Lung (tissue), 12 donors: ENCODE measurements around the gene GOLGA7B. TPM values are rescaled to one million over a fixed set of nuclear protein-coding genes. Genes with fewer than 3 reads are reported as not detected.

Experiments used
- ATAC-seq: fragments of 200-7000 bp; cut with Tn5 transposase; one replicate; pipeline ENCODE4 v1.9.1; 2020; ENCODE audit warnings: moderate number of reproducible peaks; ENCODE audit not compliant: insufficient read depth, low FRiP score
- DNase-seq, 3 donors: peaks; one replicate each; pipeline ENCODE4 v3.0.0-alpha.2; 2013 to 2017
- H3K27ac ChIP-seq, 2 donors: one replicate each; pipeline ENCODE4 v1.5.1; 2013; ENCODE audit warnings: mild to moderate bottlenecking in 2 of 2, moderate library complexity in 2 of 2, control low read depth in 1 of 2, inconsistent platforms in 1 of 2, low read depth in 1 of 2, low read length in 1 of 2
- H3K27me3 ChIP-seq, 3 donors: one replicate each; pipeline ENCODE4 v1.5.1; 2013; ENCODE audit warnings: low read length in 2 of 3; ENCODE audit not compliant: control insufficient read depth in 3 of 3, insufficient read depth in 3 of 3
- H3K36me3 ChIP-seq, 4 donors: one replicate each; pipeline ENCODE4 v1.5.1; 2013; ENCODE audit warnings: low read length in 4 of 4, mild to moderate bottlenecking in 1 of 4, moderate library complexity in 1 of 4; ENCODE audit not compliant: control insufficient read depth in 4 of 4, insufficient read depth in 4 of 4
- H3K4me1 ChIP-seq, 5 donors: one replicate each; pipeline ENCODE4 v1.5.1; 2013; ENCODE audit warnings: low read length in 5 of 5, mild to moderate bottlenecking in 2 of 5, moderate library complexity in 1 of 5; ENCODE audit not compliant: control insufficient read depth in 5 of 5, insufficient read depth in 5 of 5
- H3K4me3 ChIP-seq: one replicate; pipeline ENCODE4 v1.5.1; 2013; ENCODE audit warnings: mild to moderate bottlenecking, control low read depth, moderate library complexity
- H3K9ac ChIP-seq, 2 donors: one replicate each; pipeline ENCODE4 v1.5.1; 2013; ENCODE audit warnings: low read length in 2 of 2, control low read depth in 1 of 2; ENCODE audit not compliant: insufficient read depth in 1 of 2
- H3K9me3 ChIP-seq, 4 donors: one replicate each; pipeline ENCODE4 v1.5.1; 2013; ENCODE audit warnings: low read length in 3 of 4, mild to moderate bottlenecking in 1 of 4, moderate library complexity in 1 of 4; ENCODE audit not compliant: control insufficient read depth in 4 of 4, insufficient read depth in 3 of 4
- CTCF ChIP-seq: IDR thresholded peaks from 2 replicates; pipeline ENCODE4 v1.5.1; 2012; ENCODE audit warnings: mild to moderate bottlenecking; ENCODE audit errors: control extremely low read depth, extremely low read depth
- WGBS, 2 donors: extraction: QIAGEN DNeasy Blood & Tissue Kit; methylation state at CpG; one replicate each; pipeline ENCODE4 v1.1.7; 2013; 5-methylcytosine and 5-hydroxymethylcytosine counted together
- polyA plus RNA-seq, 2 donors: library from polyadenylated mRNA; stranded (reverse); fragments of 200-250 nt; gene quantifications; one replicate each; pipeline ENCODE4 v1.2.1, GENCODE V29; 2013
- total RNA-seq, 2 donors: library from RNA; depleted of rRNA in 1 of 2; stranded (reverse); fragments of >200 nt in 1 of 2; gene quantifications; one replicate each; pipeline ENCODE4 v1.2.1, GENCODE V29; 2014 to 2021
- donor health status: control.
- donor health status: control.
- donor health status: Bipolar disorder and iron deficiency.
- donor health status: healthy.
- donor health status: DM: yes; HTN: yes; CAD: no.

GOLGA7B gene
- total and polyA plus RNA-seq, 4 donors = 0.23 to 1.2 (median 0.74) TPM

- Histone ChIP-seq H3K9ac (no peak overlapping the region), H3K4me1 (no peaks in the 10 kb centered on the region), H3K36me3 (no peaks in the 10 kb centered on the region), H3K4me3 (no peak overlapping the region), H3K27ac (no peak overlapping the region), H3K27me3 (no peaks in the 10 kb centered on the region), H3K9me3 (peaks cover 0 to 2% (median 0%) of the 10 kb centered on the region in 4 donors)
- DNase-seq = no peak
- ATAC-seq = no peak
- 83 to 89% methylated on average over 12 of the region's 12 CpGs for WGBS, 2 donors
- no peak for TF ChIP-seq CTCF
Measured at GRCh38 chr10:97825020-97825760, 24.5 kb upstream of the GOLGA7B start.

- no peak for ATAC-seq
- TF ChIP-seq CTCF = no peak
- H3K27me3 ChIP-seq = peaks cover 0 to 2% (median 0%) of the 10 kb centered on the region in 3 donors
- WGBS, 2 donors = 80 to 84% methylated on average over 1 of the region's 1 CpG
- DNase-seq = no peak
- no peak overlapping the region for H3K4me3 ChIP-seq
- peaks cover 0 to 2% (median 0%) of the 10 kb centered on the region in 4 donors for H3K9me3 ChIP-seq
- H3K36me3 ChIP-seq = no peaks in the 10 kb centered on the region
- no peak overlapping the region for H3K27ac ChIP-seq
- H3K9ac ChIP-seq = no peak overlapping the region
- H3K4me1 ChIP-seq = no peaks in the 10 kb centered on the region
Measured at GRCh38 chr10:97826892-97827291, 22.8 kb upstream of the GOLGA7B start.

- Histone ChIP-seq H3K36me3 (no peaks in the 10 kb centered on the region), H3K9ac (no peak overlapping the region), H3K27ac (no peak overlapping the region), H3K27me3 (peaks cover 0 to 2% (median 0%) of the 10 kb centered on the region in 3 donors), H3K4me1 (no peaks in the 10 kb centered on the region), H3K4me3 (no peak overlapping the region), H3K9me3 (peaks cover 0 to 2% (median 0%) of the 10 kb centered on the region in 4 donors)
- ATAC-seq (no peak), DNase-seq (no peak)
- TF ChIP-seq CTCF = no peak
- 63 to 68% methylated on average over 10 of the region's 10 CpGs for WGBS, 2 donors
Measured at GRCh38 chr10:97827702-97828291, 21.8 kb upstream of the GOLGA7B start.
